Immature natural killer cell (primary cell): ENCODE results near the gene PHACTR1. TPM values are rescaled to one million over a fixed set of nuclear protein-coding genes. Genes with fewer than 3 reads are reported as not detected.

Experiments
- DNase-seq, 3 donors: peaks; one replicate each; pipeline ENCODE4 v3.0.0; 2022; ENCODE audit warnings: mixed read lengths in 1 of 3
- H3K27ac Mint-ChIP-seq, 6 donors: one replicate each; pipeline ENCODE4 v1.8.0; 2020; ENCODE audit warnings: mixed read lengths in 6 of 6, mild to moderate bottlenecking in 5 of 6, inconsistent platforms in 4 of 6, moderate library complexity in 3 of 6
- H3K27me3 Mint-ChIP-seq, 3 donors: one replicate each; pipeline ENCODE4 v1.8.0; 2020 to 2021; ENCODE audit warnings: low read depth in 3 of 3, mild to moderate bottlenecking in 3 of 3, mixed read lengths in 3 of 3, moderate library complexity in 3 of 3, inconsistent platforms in 1 of 3
- H3K36me3 Mint-ChIP-seq, 3 donors: one replicate each; pipeline ENCODE4 v1.8.0; 2020; ENCODE audit warnings: mixed read lengths in 3 of 3, inconsistent platforms in 2 of 3, mild to moderate bottlenecking in 2 of 3
- H3K4me1 Mint-ChIP-seq, 2 donors: one replicate each; pipeline ENCODE4 v1.8.0; 2020; ENCODE audit warnings: inconsistent platforms in 2 of 2, mild to moderate bottlenecking in 2 of 2, mixed read lengths in 2 of 2, moderate library complexity in 1 of 2
- H3K4me3 Mint-ChIP-seq, 5 donors: one replicate each; pipeline ENCODE4 v1.8.0; 2020; ENCODE audit warnings: mild to moderate bottlenecking in 5 of 5, mixed read lengths in 5 of 5, inconsistent platforms in 3 of 5, moderate library complexity in 3 of 5
- H3K9me3 Mint-ChIP-seq, 6 donors: one replicate each; pipeline ENCODE4 v1.8.0; 2020; ENCODE audit warnings: mild to moderate bottlenecking in 6 of 6, mixed read lengths in 6 of 6, inconsistent platforms in 4 of 6, moderate library complexity in 3 of 6
- polyA plus RNA-seq, 3 donors: library from polyadenylated mRNA; unstranded; fragments of 300-500 nt; fragmentation: Illumina TruSeq; gene quantifications; one replicate each; pipeline ENCODE4 v1.2.3, GENCODE V29; 2021

Gene PHACTR1
- polyA plus RNA-seq, 3 donors from 2014 or later, result 0.41 to 1.1 (median 0.43) TPM

DNA sequence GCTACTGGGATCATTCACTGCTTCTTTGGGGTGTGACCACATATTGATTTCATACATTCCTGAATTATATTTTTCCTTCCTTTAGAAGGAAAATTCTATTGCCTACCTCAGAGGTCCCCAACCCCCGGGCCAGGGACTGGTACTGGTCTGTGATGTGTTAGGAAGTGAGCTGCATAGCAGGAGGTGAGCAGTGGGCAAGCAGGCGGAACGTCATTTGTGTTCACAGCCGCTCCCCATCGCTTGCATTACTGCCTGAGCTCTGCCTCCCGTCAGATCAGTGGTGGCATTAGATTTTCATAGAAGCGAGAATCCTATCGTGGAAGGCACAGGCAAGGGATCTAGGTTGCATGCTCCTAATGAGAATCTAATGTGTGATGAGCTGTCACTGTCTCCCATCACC, 107.3 kb downstream of the PHACTR1 start:
- DNase-seq, result no peak
- Mint-ChIP-seq H3K27ac (no peak overlapping the region), H3K4me3 (no peak overlapping the region), H3K27me3 (peaks cover 3 to 7% (median 3%) of the 10 kb centered on the region in 3 donors), H3K36me3 (no peaks in the 10 kb centered on the region), H3K9me3 (no peaks in the 10 kb centered on the region), H3K4me1 (peaks cover 0 to 5% of the 10 kb centered on the region in 2 donors)

DNA sequence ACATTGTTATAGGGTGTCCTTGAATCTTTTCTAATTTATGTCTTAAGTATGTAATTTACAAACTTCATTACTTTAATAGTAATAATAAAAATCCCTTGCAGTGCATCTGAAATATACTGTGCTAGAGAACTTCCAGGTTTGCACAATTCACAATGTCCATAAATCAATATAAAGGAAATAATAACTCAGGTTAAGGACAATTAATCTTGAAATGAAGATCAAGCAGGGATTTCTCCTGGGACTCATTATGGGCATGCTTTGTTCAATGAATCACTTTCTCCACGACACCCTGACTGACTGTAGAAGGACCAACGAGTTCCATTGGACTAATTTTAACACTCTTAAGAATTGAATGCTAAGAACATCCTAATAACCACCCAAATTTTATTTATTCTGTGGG, 110.0 kb downstream of the PHACTR1 start:
- Mint-ChIP-seq H3K4me3 (no peak overlapping the region), H3K36me3 (no peaks in the 10 kb centered on the region), H3K27ac (no peak overlapping the region), H3K9me3 (no peaks in the 10 kb centered on the region), H3K4me1 (no peaks in the 10 kb centered on the region), H3K27me3 (peaks cover 0 to 5% (median 0%) of the 10 kb centered on the region in 3 donors)
- no peak for DNase-seq

GRCh38 chr6:12827921-12828320, 111.4 kb downstream of the PHACTR1 start:
- Mint-ChIP-seq H3K36me3 (no peaks in the 10 kb centered on the region), H3K27me3 (peaks cover 0 to 7% (median 0%) of the 10 kb centered on the region in 3 donors)
- DNase-seq, result no peak

DNA sequence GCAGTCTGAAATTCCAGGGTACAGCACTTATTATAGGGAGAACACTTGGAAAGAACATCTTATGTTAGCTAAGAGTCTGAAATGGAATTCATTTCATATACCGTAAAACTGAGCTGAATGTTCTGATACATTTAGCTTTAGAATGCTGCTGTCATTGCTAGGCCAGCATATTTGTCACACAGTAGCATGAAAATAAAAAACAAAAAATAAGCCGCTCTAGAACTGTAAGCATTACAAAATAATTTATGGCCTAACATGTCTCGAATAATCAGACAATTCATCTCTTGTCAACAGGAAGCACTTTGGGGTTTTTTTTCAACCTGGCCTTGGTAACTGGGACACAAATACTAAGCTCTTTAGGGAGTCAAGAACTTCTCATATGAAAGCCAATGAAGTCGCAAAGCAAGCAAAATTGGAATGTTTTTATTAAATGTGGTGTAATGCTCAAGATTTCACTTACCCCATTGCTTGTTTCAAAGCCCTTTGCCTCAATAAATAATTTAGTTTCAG, 115.7 kb downstream of the PHACTR1 start:
- DNase-seq, result no peak
- Mint-ChIP-seq H3K9me3 (peaks cover 0 to 6% (median 0%) of the 10 kb centered on the region in 6 donors), H3K27me3 (peaks cover 0 to 6% (median 6%) of the 10 kb centered on the region in 3 donors), H3K4me3 (no peak overlapping the region), H3K36me3 (no peaks in the 10 kb centered on the region), H3K4me1 (no peaks in the 10 kb centered on the region), H3K27ac (no peak overlapping the region)

More at GRCh38 chr6:12827921-12828320, 111.4 kb downstream of the PHACTR1 start:
- H3K9me3 Mint-ChIP-seq, result no peaks in the 10 kb centered on the region
- H3K4me1 Mint-ChIP-seq, result no peaks in the 10 kb centered on the region
- no peak overlapping the region for H3K27ac Mint-ChIP-seq
- no peak overlapping the region for H3K4me3 Mint-ChIP-seq

- no peak for DNase-seq
- no peak overlapping the region for H3K4me3 Mint-ChIP-seq
- peaks cover 0 to 10% (median 3%) of the 10 kb centered on the region in 6 donors for H3K9me3 Mint-ChIP-seq
- H3K36me3 Mint-ChIP-seq, result no peaks in the 10 kb centered on the region
- H3K27ac Mint-ChIP-seq, result no peak overlapping the region
- H3K27me3 Mint-ChIP-seq, result peaks cover 0 to 9% (median 5%) of the 10 kb centered on the region in 3 donors
- H3K4me1 Mint-ChIP-seq, result no peaks in the 10 kb centered on the region
Observed at GRCh38 chr6:12836009-12836408, 119.4 kb downstream of the PHACTR1 start.

DNA sequence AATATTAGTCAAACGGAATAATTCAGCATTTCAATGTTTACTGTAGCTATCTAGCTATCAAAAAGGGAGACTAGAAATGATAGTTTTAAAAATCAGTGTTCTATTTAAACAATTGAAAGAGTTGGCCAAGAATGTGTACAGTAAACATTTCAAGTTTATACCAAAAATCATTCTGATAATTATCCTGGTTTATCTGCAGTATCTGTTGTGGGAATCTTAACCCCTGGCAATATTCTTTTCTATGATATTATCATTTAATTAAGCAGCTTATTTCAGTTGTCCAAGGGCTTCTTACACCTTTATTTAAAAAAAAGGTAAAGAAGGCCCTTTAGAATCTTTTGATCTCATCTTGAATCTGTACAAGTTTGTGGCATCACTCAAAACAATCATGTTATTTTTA, 125.1 kb downstream of the PHACTR1 start:
- H3K4me3 Mint-ChIP-seq, result no peak overlapping the region
- no peak overlapping the region for H3K27ac Mint-ChIP-seq
- H3K27me3 Mint-ChIP-seq, result peaks cover 0 to 7% (median 3%) of the 10 kb centered on the region in 3 donors
- no peaks in the 10 kb centered on the region for H3K36me3 Mint-ChIP-seq
- DNase-seq, result no peak
- no peaks in the 10 kb centered on the region for H3K4me1 Mint-ChIP-seq
- peaks cover 0 to 10% (median 2%) of the 10 kb centered on the region in 6 donors for H3K9me3 Mint-ChIP-seq

- Mint-ChIP-seq H3K27ac (no peak overlapping the region), H3K9me3 (peaks cover 0 to 10% (median 0%) of the 10 kb centered on the region in 6 donors), H3K4me1 (no peaks in the 10 kb centered on the region), H3K27me3 (peaks cover 0 to 4% (median 1%) of the 10 kb centered on the region in 3 donors), H3K36me3 (no peaks in the 10 kb centered on the region), H3K4me3 (no peak overlapping the region)
- DNase-seq, result no peak
Observed at GRCh38 chr6:12842114-12842513, 125.5 kb downstream of the PHACTR1 start.

DNA sequence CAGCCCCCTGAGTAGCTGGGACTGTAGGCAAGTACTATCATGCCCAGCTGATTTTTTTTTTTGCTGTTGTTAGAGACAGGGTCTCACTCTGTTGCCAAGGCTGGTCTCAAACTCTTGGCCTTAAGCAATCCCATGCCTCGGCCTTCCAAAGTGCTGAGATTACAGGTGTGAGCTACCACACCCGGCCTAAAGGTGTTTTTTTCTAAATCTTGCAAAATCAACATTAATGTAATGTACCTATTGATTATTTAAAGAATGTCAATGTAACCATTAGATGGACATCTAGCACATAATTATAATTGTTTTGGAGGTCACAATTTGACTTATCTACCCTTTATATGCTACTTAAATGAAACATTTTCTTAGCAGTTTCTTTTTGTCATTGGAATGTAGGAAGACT, 126.1 kb downstream of the PHACTR1 start:
- Mint-ChIP-seq H3K4me3 (no peak overlapping the region), H3K36me3 (no peaks in the 10 kb centered on the region), H3K4me1 (no peaks in the 10 kb centered on the region), H3K27me3 (peaks cover 0 to 4% (median 1%) of the 10 kb centered on the region in 3 donors), H3K9me3 (peaks cover 0 to 9% (median 0%) of the 10 kb centered on the region in 6 donors), H3K27ac (no peak overlapping the region)
- DNase-seq, result no peak

GRCh38 chr6:12844284-12845223, 128.0 kb downstream of the PHACTR1 start:
- Mint-ChIP-seq H3K4me1 (no peaks in the 10 kb centered on the region), H3K9me3 (no peaks in the 10 kb centered on the region), H3K27ac (no peak overlapping the region), H3K36me3 (no peaks in the 10 kb centered on the region), H3K27me3 (peaks cover 1 to 6% (median 2%) of the 10 kb centered on the region in 3 donors), H3K4me3 (no peak overlapping the region)
- no peak for DNase-seq

DNA sequence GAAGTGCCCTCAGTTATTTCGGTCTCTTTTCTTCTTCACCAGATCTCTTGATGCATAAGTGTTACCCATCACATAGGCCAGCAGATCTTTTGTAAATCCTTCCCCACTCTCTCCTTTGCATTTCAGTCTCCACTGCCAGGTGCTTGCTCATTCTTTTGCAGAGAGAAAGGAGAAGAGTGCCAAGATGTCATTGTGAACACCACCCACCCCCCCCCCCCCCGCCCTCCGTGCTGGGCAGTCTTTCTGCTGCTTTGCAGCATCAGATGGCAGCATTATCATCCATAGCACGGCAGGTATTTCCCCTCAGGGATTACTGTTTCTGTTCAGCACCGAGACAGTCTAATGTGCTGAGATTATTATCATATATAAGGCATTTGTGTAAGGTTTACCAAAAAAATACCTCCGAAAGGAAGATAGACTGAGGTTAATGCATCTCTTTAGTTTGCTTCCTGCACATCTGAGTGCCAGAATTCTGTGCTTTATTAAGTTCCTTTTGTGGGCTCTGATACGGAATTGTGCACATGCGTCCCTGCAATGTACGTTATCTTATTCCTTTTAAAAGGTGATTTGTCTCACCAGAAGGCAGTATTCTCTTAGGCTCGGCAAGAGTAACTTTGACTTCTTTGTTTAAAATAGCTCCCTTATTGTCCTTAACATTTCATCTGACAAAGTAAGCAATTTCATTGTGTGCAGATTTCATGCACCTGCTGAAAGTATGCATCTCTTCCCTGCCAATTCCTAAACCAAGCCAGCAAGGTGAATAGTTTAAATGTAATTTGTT, 128.8 kb downstream of the PHACTR1 start:
- no peak for DNase-seq
- Mint-ChIP-seq H3K9me3 (no peaks in the 10 kb centered on the region), H3K27ac (no peak overlapping the region), H3K27me3 (peaks cover 1 to 9% (median 2%) of the 10 kb centered on the region in 3 donors), H3K36me3 (no peaks in the 10 kb centered on the region), H3K4me3 (no peak overlapping the region), H3K4me1 (no peaks in the 10 kb centered on the region)

GRCh38 chr6:12848964-12849808, 132.6 kb downstream of the PHACTR1 start:
- H3K36me3 Mint-ChIP-seq, result no peaks in the 10 kb centered on the region
- H3K4me3 Mint-ChIP-seq, result no peak overlapping the region
- DNase-seq, result no peak
- peaks cover 0 to 11% (median 4%) of the 10 kb centered on the region in 3 donors for H3K27me3 Mint-ChIP-seq
- no peak overlapping the region for H3K27ac Mint-ChIP-seq
- no peaks in the 10 kb centered on the region for H3K9me3 Mint-ChIP-seq
- no peaks in the 10 kb centered on the region for H3K4me1 Mint-ChIP-seq

DNA sequence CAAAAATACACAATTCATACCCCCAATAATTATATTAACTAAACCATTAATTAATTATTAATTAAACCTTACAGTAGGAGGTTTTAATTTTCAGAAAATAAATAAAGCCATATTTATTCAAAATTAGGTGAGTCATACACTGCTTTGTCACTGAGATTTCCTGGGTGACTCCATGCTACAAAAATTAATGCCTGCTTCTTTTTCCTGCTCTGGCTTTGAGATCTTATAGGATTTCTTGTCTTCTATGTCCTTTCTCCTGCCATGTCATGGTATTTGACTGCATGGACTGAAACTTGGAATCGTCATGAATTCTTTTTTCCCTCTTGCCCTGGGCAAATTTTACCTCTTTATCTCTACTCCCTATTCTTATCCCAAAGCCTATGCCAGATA, 133.2 kb downstream of the PHACTR1 start:
- Mint-ChIP-seq H3K36me3 (no peaks in the 10 kb centered on the region), H3K9me3 (no peaks in the 10 kb centered on the region), H3K4me3 (no peak overlapping the region), H3K27me3 (peaks cover 0 to 11% (median 4%) of the 10 kb centered on the region in 3 donors), H3K4me1 (no peaks in the 10 kb centered on the region), H3K27ac (no peak overlapping the region)
- no peak for DNase-seq

DNA sequence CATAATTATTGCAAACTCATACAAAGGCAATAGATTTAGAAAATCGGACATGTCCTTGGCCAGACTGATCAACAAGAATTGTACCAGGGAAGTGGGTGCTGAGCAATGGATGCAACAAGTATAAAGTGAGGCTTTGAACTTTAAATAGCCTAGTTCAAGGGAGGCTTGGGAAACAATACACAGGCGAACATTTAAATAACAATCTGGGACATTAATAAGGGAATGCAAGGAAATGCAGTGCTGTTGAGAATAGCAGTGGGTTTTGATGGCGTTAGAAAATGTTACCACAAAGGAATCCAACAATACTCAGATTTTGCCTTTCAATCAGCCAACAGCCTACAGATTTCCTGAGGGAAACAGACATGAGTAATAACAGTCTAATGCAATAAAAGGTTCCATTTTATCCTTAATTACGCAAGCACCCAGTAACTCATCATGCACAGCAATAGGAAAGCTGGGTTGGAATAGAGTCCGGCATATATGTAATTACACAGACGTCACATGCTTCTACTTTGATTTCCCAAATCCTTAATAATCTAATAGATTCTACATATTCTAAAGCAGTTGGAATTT, 134.6 kb downstream of the PHACTR1 start:
- Mint-ChIP-seq H3K27ac (no peak overlapping the region), H3K9me3 (no peaks in the 10 kb centered on the region), H3K36me3 (no peaks in the 10 kb centered on the region), H3K27me3 (peaks cover under 1 to 11% (median 4%) of the 10 kb centered on the region in 3 donors), H3K4me3 (no peak overlapping the region), H3K4me1 (no peaks in the 10 kb centered on the region)
- no peak for DNase-seq
